ENCODE measurements around the gene ETV4.

ETV4 gene

GRCh38 chr17:43517161-43517560 lies 29.0 kb downstream of the ETV4 start:
- no peak for TF ChIP-seq CTCF (IDR thresholded peaks at IDR 0.05)

- no peak for TF ChIP-seq CTCF (IDR thresholded peaks at IDR 0.05)
Observed at GRCh38 chr17:43515656-43516055, 30.5 kb downstream of the ETV4 start.

GRCh38 chr17:43490621-43491020 lies 55.5 kb downstream of the ETV4 start:
- no peak for TF ChIP-seq CTCF (IDR thresholded peaks at IDR 0.05)

GRCh38 chr17:43483674-43484551 lies 62.2 kb downstream of the ETV4 start, which contains the start of gene DHX8:
Gene DHX8 (plus strand): TSS chr17:43483975. CDS start chr17:43484038, 63 bp downstream.
- TF ChIP-seq CTCF (IDR thresholded peaks at IDR 0.05), result peak; percentile 100

- no peak for TF ChIP-seq CTCF (IDR thresholded peaks at IDR 0.05)
Observed at GRCh38 chr17:43482103-43483012, 63.8 kb downstream of the ETV4 start.

GRCh38 chr17:43479948-43480347 lies 66.2 kb downstream of the ETV4 start:
- TF ChIP-seq CTCF (IDR thresholded peaks at IDR 0.05), result no peak
